Body of pancreas (tissue), 4 donors: Measurements from ENCODE around the gene IFI27L2. TPM values are rescaled to one million over a fixed set of nuclear protein-coding genes. Genes with fewer than 3 reads are reported as not detected.

Experiments
- ATAC-seq: fragments of 150-250 bp; one replicate; pipeline ENCODE4 v1.9.1; 2016
- DNase-seq, 4 donors: peaks; one replicate each; pipeline ENCODE4 v3.0.0-alpha.2; 2019
- H3K27ac ChIP-seq, 4 donors: fragments of 200-600 bp; sonication (generic); 1 replicate in 3 of 4; 2 replicates in 1 of 4; pipeline versions ENCODE4 v1.5.1 to v1.6.1; 2016 to 2019; ENCODE audit warnings: mild to moderate bottlenecking in 1 of 4, mixed read lengths in 1 of 4, moderate library complexity in 1 of 4
- H3K27me3 ChIP-seq, 2 donors: fragments of 200-600 bp; sonication (generic); one replicate each; pipeline ENCODE4 v1.6.0; 2016; ENCODE audit warnings: mild to moderate bottlenecking in 1 of 2
- H3K36me3 ChIP-seq, 2 donors: fragments of 200-600 bp; sonication (generic); replicated peaks in 1 of 2; 2 replicates each; pipeline ENCODE4 v1.5.1; 2016; ENCODE audit warnings: low read depth in 2 of 2; ENCODE audit not compliant: insufficient read depth in 1 of 2
- H3K4me1 ChIP-seq: fragments of 200-600 bp; sonication (generic); one replicate; pipeline ENCODE4 v1.6.0; 2016
- H3K4me3 ChIP-seq, 2 donors: fragments of 200-600 bp; sonication (generic); 1 replicate in 1 of 2; 2 replicates in 1 of 2; pipeline ENCODE4 v1.5.1; 2016 to 2019
- H3K9me3 ChIP-seq, 3 donors: fragments of 200-600 bp; sonication (generic); 1 replicate in 2 of 3; 2 replicates in 1 of 3; pipeline ENCODE4 v1.5.1; 2016
- CTCF ChIP-seq, 7 experiments: fragments of 450-650 bp in 4 of 7; fragments of 200-600 bp in 3 of 7; sonication (generic) in 3 of 7; IDR thresholded peaks; one replicate each; pipeline ENCODE4 v1.5.1; 2016 to 2019; ENCODE audit warnings: antibody characterized with exemption in 7 of 7
- POLR2A ChIP-seq, 3 donors: fragments of 450-650 bp; IDR thresholded peaks; one replicate each; pipeline ENCODE4 v1.6.1; 2016; ENCODE audit warnings: antibody characterized with exemption in 3 of 3, mild to moderate bottlenecking in 2 of 3
- WGBS, 2 donors: methylation state at CpG; one replicate each; pipeline ENCODE4 v1.1.5; 2017; 5-methylcytosine and 5-hydroxymethylcytosine counted together
- intact Hi-C: fragments of 100-400 bp; cut with DNase I; formaldehyde crosslinking; loops from one replicate; pipeline ENCODE4 v1.15.1; 2023
- total RNA-seq, 2 donors: library from RNA; depleted of rRNA; stranded (reverse); fragments of >200 nt; gene quantifications; one replicate each; pipeline ENCODE4 v1.1.0, GENCODE V29; 2016

Gene IFI27L2
- total RNA-seq, 2 donors from 2014 or later: 12.7 to 66.3 TPM

GRCh38 chr14:94172545-94172944 lies 43.1 kb upstream of the IFI27L2 start:
- H3K9me3 ChIP-seq: no peaks in the 10 kb centered on the region
- DNase-seq (no peak), ATAC-seq (no peak)
- H3K4me1 ChIP-seq: peaks cover 22% of the 10 kb centered on the region
- H3K36me3 ChIP-seq: no peaks in the 10 kb centered on the region
- 71 to 74% methylated on average over 5 of the region's 5 CpGs for WGBS, 2 donors
- no peak for TF ChIP-seq POLR2A (IDR thresholded peaks at IDR 0.05)
- no peak for TF ChIP-seq CTCF (IDR thresholded peaks at IDR 0.05)
- no peak overlapping the region for H3K27ac ChIP-seq
- no peak overlapping the region for H3K4me3 ChIP-seq
- H3K27me3 ChIP-seq: peaks cover 0 to 13% of the 10 kb centered on the region in 2 donors
- intact Hi-C loops: no loop called here

GRCh38 chr14:94171208-94171607 lies 41.8 kb upstream of the IFI27L2 start:
- no peak for TF ChIP-seq POLR2A (IDR thresholded peaks at IDR 0.05)
- no peak for TF ChIP-seq CTCF (IDR thresholded peaks at IDR 0.05)
- no peak for DNase-seq
- H3K4me3 ChIP-seq: no peak overlapping the region
- H3K27me3 ChIP-seq: peaks cover 0 to 13% of the 10 kb centered on the region in 2 donors
- 28 to 33% methylated on average over 3 of the region's 3 CpGs for WGBS, 2 donors
- no peak for ATAC-seq
- H3K4me1 ChIP-seq: peaks cover 22% of the 10 kb centered on the region
- intact Hi-C loops: no loop called here
- no peaks in the 10 kb centered on the region for H3K36me3 ChIP-seq
- H3K27ac ChIP-seq: no peak overlapping the region
- H3K9me3 ChIP-seq: no peaks in the 10 kb centered on the region

DNA sequence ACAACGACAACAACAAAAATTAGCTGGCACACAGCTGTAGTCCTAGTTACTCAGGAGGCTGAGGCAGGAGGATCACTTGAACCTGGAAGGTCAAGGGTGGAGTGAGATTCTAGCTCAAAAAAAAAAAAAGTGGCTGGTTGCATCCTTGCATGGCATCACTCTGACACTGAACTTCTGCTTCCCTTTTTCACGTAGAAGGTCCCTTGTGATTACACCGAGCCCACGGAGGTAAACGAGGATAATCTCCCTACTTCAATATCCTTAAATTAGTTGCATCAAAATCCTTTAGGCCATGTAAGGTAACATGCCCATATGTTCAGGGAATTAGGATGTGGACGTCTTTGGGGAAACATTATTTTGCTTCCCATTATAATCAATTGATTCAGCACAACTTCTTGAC lies 40.7 kb upstream of the IFI27L2 start:
- Histone ChIP-seq H3K27me3 (peaks cover 0 to 3% of the 10 kb centered on the region in 2 donors), H3K36me3 (no peaks in the 10 kb centered on the region), H3K4me1 (peaks cover 16% of the 10 kb centered on the region), H3K9me3 (no peaks in the 10 kb centered on the region), H3K27ac (no peak overlapping the region), H3K4me3 (no peak overlapping the region)
- DNase-seq (no peak), ATAC-seq (no peak)
- no peak for TF ChIP-seq POLR2A (IDR thresholded peaks at IDR 0.05)
- TF ChIP-seq CTCF (IDR thresholded peaks at IDR 0.05): no peak
- WGBS, 2 donors: 68 to 74% methylated on average over 6 of the region's 6 CpGs
- intact Hi-C loops: no loop called here

DNA sequence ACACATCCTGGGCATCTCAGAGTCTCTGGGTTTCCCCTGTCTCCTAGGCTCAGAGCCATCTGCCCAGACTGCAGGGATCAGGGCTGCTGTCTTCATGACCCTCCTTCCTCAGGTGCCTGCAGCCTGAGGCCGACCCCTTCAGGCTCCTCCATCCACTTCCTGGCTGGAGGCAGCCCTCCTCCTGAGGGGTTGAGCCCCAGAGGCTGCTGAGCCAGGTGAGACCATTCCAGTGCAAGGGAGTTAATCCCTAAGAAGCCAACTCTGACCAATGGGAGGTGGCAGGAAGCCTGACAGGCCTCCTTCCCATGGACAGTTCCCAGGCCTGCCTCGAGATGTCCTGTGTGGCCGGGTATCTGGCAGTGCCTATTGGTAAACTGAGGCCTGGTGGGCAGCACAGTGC lies 36.3 kb upstream of the IFI27L2 start:
- Histone ChIP-seq H3K36me3 (no peaks in the 10 kb centered on the region), H3K27ac (no peak overlapping the region), H3K9me3 (no peaks in the 10 kb centered on the region), H3K4me3 (no peak overlapping the region), H3K27me3 (no peaks in the 10 kb centered on the region), H3K4me1 (peaks cover 8% of the 10 kb centered on the region)
- DNase-seq (no peak), ATAC-seq (no peak)
- WGBS, 2 donors: 87 to 100% methylated on average over 2 to 3 of the region's 3 CpGs
- intact Hi-C loops: no loop called here
- TF ChIP-seq POLR2A (IDR thresholded peaks at IDR 0.05) (no peak), CTCF (IDR thresholded peaks at IDR 0.05) (no peak)

DNA sequence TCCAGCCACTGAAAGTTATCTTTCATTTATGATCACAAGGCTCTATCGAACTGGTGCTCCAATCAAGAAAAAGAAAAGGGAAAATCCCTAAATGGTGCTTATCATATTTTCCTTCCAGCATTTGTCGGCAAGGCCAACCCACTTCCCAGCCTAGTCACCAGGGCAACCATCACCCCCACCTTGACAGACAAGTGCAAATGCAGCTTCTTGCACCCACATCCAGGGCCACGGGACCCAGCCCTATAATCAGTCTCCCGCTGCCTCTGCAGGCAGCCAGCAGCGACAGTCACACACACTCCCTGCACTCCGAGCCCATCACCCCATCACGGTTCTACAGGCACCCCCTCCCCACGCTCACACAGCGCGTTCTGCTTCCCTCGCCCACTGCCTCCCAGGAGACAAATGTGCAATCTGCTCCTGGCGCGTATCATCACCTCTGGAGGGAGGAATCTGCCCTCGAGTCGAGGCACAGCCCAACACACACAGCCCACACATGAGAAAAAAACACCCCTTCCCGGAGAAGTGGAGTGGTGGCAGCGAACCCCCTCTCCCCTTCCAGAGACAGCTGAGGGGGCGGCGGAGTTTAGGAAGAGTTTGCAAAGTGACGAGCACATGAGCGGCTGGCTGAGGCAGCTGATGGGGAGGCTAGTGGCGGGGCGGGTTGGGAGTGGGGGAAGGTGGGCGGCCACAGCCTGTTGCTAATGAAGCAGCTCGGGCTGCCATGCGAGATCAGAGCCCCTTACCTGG lies 35.5 kb upstream of the IFI27L2 start:
- Histone ChIP-seq H3K27me3 (no peaks in the 10 kb centered on the region), H3K36me3 (no peaks in the 10 kb centered on the region), H3K4me3 (no peak overlapping the region), H3K27ac (no peak overlapping the region), H3K4me1 (peaks cover 8% of the 10 kb centered on the region), H3K9me3 (no peaks in the 10 kb centered on the region)
- no peak for DNase-seq
- WGBS, 2 donors: 28 to 44% methylated on average over 19 to 24 of the region's 26 CpGs
- TF ChIP-seq CTCF (IDR thresholded peaks at IDR 0.05) (no peak), POLR2A (IDR thresholded peaks at IDR 0.05) (no peak)
- no peak for ATAC-seq
- intact Hi-C loops: no loop called here
